Astrocyte (in vitro differentiated cells and primary cell): Measurements from ENCODE around the gene UNCX. TPM values are rescaled to one million over a fixed set of nuclear protein-coding genes. Genes with fewer than 3 reads are reported as not detected.

Source experiments
- DNase-seq: peaks from one replicate; pipeline ENCODE4 v3.0.0-alpha.2; 2010; ENCODE audit warnings: low read depth
- FAIRE-seq: peaks from 2 replicates; lab custom pipeline; 2011; peaks lifted over from hg19 to GRCh38; lab: Jason Lieb, UNC
- H2AFZ ChIP-seq: 2 replicates; pipeline ENCODE4 v1.6.0; 2012; ENCODE audit warnings: low read depth, low read length, inconsistent platforms
- H3K27ac ChIP-seq: 2 replicates; pipeline ENCODE4 v1.5.1; 2011; ENCODE audit warnings: low read depth, low read length, inconsistent platforms
- H3K27me3 ChIP-seq: 2 replicates; pipeline ENCODE4 v1.6.0; 2011; ENCODE audit warnings: low read length, inconsistent platforms; ENCODE audit not compliant: insufficient read depth
- H3K36me3 ChIP-seq: 2 replicates; pipeline ENCODE4 v1.5.1; 2011; ENCODE audit warnings: low read length, inconsistent platforms; ENCODE audit not compliant: insufficient read depth
- H3K4me1 ChIP-seq: 2 replicates; pipeline ENCODE4 v1.5.1; 2011; ENCODE audit warnings: low read length, inconsistent platforms; ENCODE audit not compliant: insufficient read depth
- H3K4me2 ChIP-seq: 2 replicates; pipeline ENCODE4 v1.6.0; 2012; ENCODE audit warnings: low read length, inconsistent platforms
- H3K4me3 ChIP-seq: 2 replicates; pipeline ENCODE4 v1.5.1; 2011; ENCODE audit warnings: low read depth, mild to moderate bottlenecking, low read length, inconsistent platforms; ENCODE audit not compliant: insufficient read depth
- H3K79me2 ChIP-seq: 2 replicates; pipeline ENCODE4 v1.6.0; 2012; ENCODE audit warnings: mild to moderate bottlenecking, low read length, inconsistent platforms; ENCODE audit not compliant: insufficient read depth
- H3K9ac ChIP-seq: 2 replicates; pipeline ENCODE4 v1.6.0; 2012; ENCODE audit warnings: mild to moderate bottlenecking, low read length, inconsistent platforms
- H3K9me3 ChIP-seq: 2 replicates; pipeline ENCODE4 v1.5.1; 2012; ENCODE audit warnings: low read depth, mild to moderate bottlenecking, low read length, inconsistent platforms; ENCODE audit not compliant: insufficient read depth
- H4K20me1 ChIP-seq: 2 replicates; pipeline ENCODE4 v1.6.0; 2012; ENCODE audit warnings: low read length, inconsistent platforms; ENCODE audit not compliant: insufficient read depth
- H3K27ac Mint-ChIP-seq: one replicate; pipeline ENCODE4 v1.8.0; 2021; ENCODE audit warnings: mild to moderate bottlenecking, mixed read lengths; ENCODE audit not compliant: unreplicated experiment
- H3K27me3 Mint-ChIP-seq: one replicate; pipeline ENCODE4 v1.8.0; 2021; ENCODE audit warnings: low read depth, mixed read lengths; ENCODE audit not compliant: unreplicated experiment
- H3K36me3 Mint-ChIP-seq: one replicate; pipeline ENCODE4 v1.8.0; 2021; ENCODE audit warnings: low read depth, mixed read lengths; ENCODE audit not compliant: unreplicated experiment
- H3K4me1 Mint-ChIP-seq: one replicate; pipeline ENCODE4 v1.8.0; 2021; ENCODE audit warnings: low read depth, mixed read lengths; ENCODE audit not compliant: unreplicated experiment
- H3K4me3 Mint-ChIP-seq: one replicate; pipeline ENCODE4 v1.8.0; 2021; ENCODE audit warnings: mild to moderate bottlenecking, moderate library complexity, mixed read lengths; ENCODE audit not compliant: unreplicated experiment
- H3K9me3 Mint-ChIP-seq: one replicate; pipeline ENCODE4 v1.8.0; 2021; ENCODE audit warnings: mild to moderate bottlenecking, mixed read lengths; ENCODE audit not compliant: unreplicated experiment
- CTCF ChIP-seq: IDR thresholded peaks from 2 replicates; pipeline ENCODE4 v1.5.1; 2011; ENCODE audit warnings: low read depth, mild to moderate bottlenecking, inconsistent platforms, low read length, moderate library complexity; ENCODE audit not compliant: insufficient read depth
- EZH2 ChIP-seq: IDR thresholded peaks from 2 replicates; pipeline ENCODE4 v1.6.1; 2012; ENCODE audit warnings: mild to moderate bottlenecking, low read length, inconsistent platforms; ENCODE audit not compliant: insufficient read depth
- total RNA-seq: library from RNA; stranded (reverse); gene quantifications from 2 replicates; pipeline ENCODE4 v1.2.1, GENCODE V29; 2021

The UNCX gene
- total RNA-seq, 1 donor from 2014 or later, result not detected

- H3K4me3 Mint-ChIP-seq, result no peak overlapping the region
- no peak overlapping the region for H3K27ac ChIP-seq
- H3K36me3 Mint-ChIP-seq, result peaks cover 7% of the 10 kb centered on the region
- H3K9me3 Mint-ChIP-seq, result peaks cover 32% of the 10 kb centered on the region
- peak overlapping the region; percentile 91 for H3K27ac Mint-ChIP-seq
- no peak overlapping the region for H3K4me3 ChIP-seq
- H2AFZ ChIP-seq, result no peak overlapping the region
- no peaks in the 10 kb centered on the region for H3K4me1 Mint-ChIP-seq
- FAIRE-seq (no peak), DNase-seq (no peak)
- H3K27me3 ChIP-seq, result peaks cover 63% of the 10 kb centered on the region
- peaks cover 42% of the 10 kb centered on the region for H3K27me3 Mint-ChIP-seq
- no peak overlapping the region for H3K4me2 ChIP-seq
- H3K79me2 ChIP-seq, result no peaks in the 10 kb centered on the region
- H3K9me3 ChIP-seq, result peaks cover 7% of the 10 kb centered on the region
- no peaks in the 10 kb centered on the region for H3K4me1 ChIP-seq
- H3K36me3 ChIP-seq, result no peaks in the 10 kb centered on the region
- no peak overlapping the region for H3K9ac ChIP-seq
- no peak for TF ChIP-seq EZH2
- peaks cover 11% of the 10 kb centered on the region for H4K20me1 ChIP-seq
These were observed 1.6 kb downstream of the UNCX start for GRCh38 chr7:1234049-1234880.

- Mint-ChIP-seq H3K4me1 (no peaks in the 10 kb centered on the region), H3K4me3 (no peak overlapping the region), H3K27me3 (peaks cover 49% of the 10 kb centered on the region), H3K9me3 (peaks cover 33% of the 10 kb centered on the region), H3K27ac (peak overlapping the region; percentile 91), H3K36me3 (peaks cover 7% of the 10 kb centered on the region)
- H3K27ac ChIP-seq, result no peak overlapping the region
- H3K27me3 ChIP-seq, result peaks cover 68% of the 10 kb centered on the region
- no peak for FAIRE-seq
- H2AFZ ChIP-seq, result no peak overlapping the region
- no peak overlapping the region for H3K4me3 ChIP-seq
- no peaks in the 10 kb centered on the region for H3K79me2 ChIP-seq
- no peaks in the 10 kb centered on the region for H3K36me3 ChIP-seq
- H4K20me1 ChIP-seq, result peaks cover 18% of the 10 kb centered on the region
- H3K9me3 ChIP-seq, result peaks cover 8% of the 10 kb centered on the region
- no peak overlapping the region for H3K9ac ChIP-seq
- H3K4me1 ChIP-seq, result no peaks in the 10 kb centered on the region
- no peak overlapping the region for H3K4me2 ChIP-seq
- TF ChIP-seq CTCF (no peak), EZH2 (peak; percentile 93)
- no peak for DNase-seq
These were observed 2.3 kb downstream of the UNCX start for GRCh38 chr7:1234881-1235500.

GRCh38 chr7:1235501-1236131 lies 2.9 kb downstream of the UNCX start:
- Histone ChIP-seq H3K4me2 (no peak overlapping the region), H3K9ac (no peak overlapping the region), H3K79me2 (no peaks in the 10 kb centered on the region), H3K27me3 (peaks cover 70% of the 10 kb centered on the region), H3K36me3 (no peaks in the 10 kb centered on the region), H2AFZ (no peak overlapping the region), H3K9me3 (peaks cover 11% of the 10 kb centered on the region), H4K20me1 (peaks cover 18% of the 10 kb centered on the region), H3K27ac (no peak overlapping the region), H3K4me3 (no peak overlapping the region), H3K4me1 (no peaks in the 10 kb centered on the region)
- H3K9me3 Mint-ChIP-seq, result peaks cover 33% of the 10 kb centered on the region
- H3K36me3 Mint-ChIP-seq, result peaks cover 7% of the 10 kb centered on the region
- no peak overlapping the region for H3K27ac Mint-ChIP-seq
- peaks cover 53% of the 10 kb centered on the region for H3K27me3 Mint-ChIP-seq
- no peaks in the 10 kb centered on the region for H3K4me1 Mint-ChIP-seq
- FAIRE-seq (no peak), DNase-seq (no peak)
- no peak overlapping the region for H3K4me3 Mint-ChIP-seq
- TF ChIP-seq CTCF (no peak), EZH2 (peak; percentile 25)
